GM12801 (cell line): ENCODE measurements around the gene KCNQ5.

Experiments
- CTCF ChIP-seq: IDR thresholded peaks from one replicate; pipeline ENCODE4 v1.5.1; 2011; ENCODE audit warnings: control low read depth; ENCODE audit not compliant: insufficient read length; ENCODE audit errors: extremely low read depth

KCNQ5 gene

GRCh38 chr6:72728706-72729343 is 107.0 kb downstream of the KCNQ5 start:
- TF ChIP-seq CTCF = no peak

GRCh38 chr6:72733045-72733444 is 111.2 kb downstream of the KCNQ5 start:
- no peak for TF ChIP-seq CTCF

GRCh38 chr6:72738091-72738490 is 116.2 kb downstream of the KCNQ5 start:
- no peak for TF ChIP-seq CTCF

- no peak for TF ChIP-seq CTCF
Observed at GRCh38 chr6:72739368-72739779, 117.5 kb downstream of the KCNQ5 start.

- no peak for TF ChIP-seq CTCF
Observed at GRCh38 chr6:72740135-72740534, 118.3 kb downstream of the KCNQ5 start.

DNA sequence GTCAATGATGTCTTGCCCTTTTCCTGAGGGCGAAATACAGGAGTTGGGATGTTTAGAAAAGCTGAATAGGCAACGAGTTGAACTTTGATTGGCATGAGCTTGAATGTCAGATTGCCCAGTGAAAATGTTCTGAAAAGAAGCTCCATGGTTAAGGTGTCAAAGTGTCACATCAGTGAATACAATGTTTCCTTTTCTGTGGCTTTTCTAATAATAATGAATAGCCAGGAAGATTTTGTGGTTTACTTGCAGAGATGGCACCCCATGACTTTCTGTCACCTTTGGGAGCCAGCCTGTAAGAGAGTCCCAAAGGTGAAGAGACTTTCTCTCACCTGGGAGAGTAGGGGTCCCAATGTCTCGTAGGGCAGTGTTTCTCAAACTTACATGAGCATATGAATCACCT is 119.2 kb downstream of the KCNQ5 start:
- TF ChIP-seq CTCF = no peak

DNA sequence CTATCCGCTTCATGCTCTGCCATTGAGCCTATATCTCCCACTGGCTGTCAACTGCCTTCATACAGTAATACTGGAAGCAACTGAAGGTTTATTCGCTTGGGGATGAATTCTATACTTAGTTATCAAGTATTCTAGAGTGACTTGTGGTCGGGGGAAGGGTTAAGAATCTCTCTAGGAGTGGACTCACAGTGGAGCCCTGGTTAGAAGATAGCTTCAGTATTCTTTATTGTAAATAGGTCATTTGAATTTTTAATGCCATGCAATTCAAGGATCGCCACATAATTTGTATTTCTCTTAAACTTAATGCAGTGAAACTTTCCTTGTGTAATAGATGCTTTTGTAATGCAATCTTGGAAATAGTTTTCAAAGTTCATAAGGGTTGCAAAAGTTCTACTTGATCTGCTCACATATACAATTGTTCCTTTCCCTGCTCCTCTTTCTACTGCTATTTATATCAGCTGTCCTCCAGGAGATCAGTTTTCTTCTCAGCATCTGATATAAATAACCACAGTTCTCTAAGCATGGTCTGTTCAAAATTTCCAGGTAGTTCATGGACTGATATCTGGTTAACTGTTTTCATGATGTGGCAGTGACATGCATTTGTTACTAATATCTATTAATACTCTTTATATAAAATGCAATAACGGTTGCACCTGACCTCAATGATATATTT is 120.3 kb downstream of the KCNQ5 start:
- no peak for TF ChIP-seq CTCF
